SU-DHL-6 (cell line): ENCODE data around the gene CDC25B.
A peak's percentile ranks its signal among the peaks of the same experiment; 100 is the strongest.

Source experiments
- H2AFZ ChIP-seq: fragments of 200-600 bp; sonication (generic); 2 replicates; pipeline ENCODE4 v1.6.1; 2014; ENCODE audit warnings: low read depth, mild to moderate bottlenecking, moderate library complexity, mixed read lengths, antibody characterized with exemption, low read length; ENCODE audit not compliant: severe bottlenecking
- H3F3A ChIP-seq: fragments of 200-600 bp; shearing (Covaris generic); 2 replicates; pipeline ENCODE4 v1.6.0; 2016; ENCODE audit warnings: antibody characterized with exemption, mild to moderate bottlenecking; ENCODE audit not compliant: insufficient read depth
- H3K27ac ChIP-seq: fragments of 200-600 bp; sonication (generic); 2 replicates; pipeline ENCODE4 v1.5.1; 2016; ENCODE audit warnings: low read depth, mild to moderate bottlenecking, low read length, moderate library complexity, mixed read lengths
- H3K27me3 ChIP-seq: fragments of 200-600 bp; sonication (generic), shearing (Covaris generic); 2 replicates; pipeline ENCODE4 v1.6.0; 2014; ENCODE audit warnings: mild to moderate bottlenecking, low read length
- H3K36me3 ChIP-seq: fragments of 200-600 bp; sonication (generic); 2 replicates; pipeline ENCODE4 v1.6.1; 2014; ENCODE audit warnings: mild to moderate bottlenecking, low read length, mixed read lengths
- H3K4me2 ChIP-seq: fragments of 300-600, 200-600 bp; shearing (Covaris generic), sonication (generic); 2 replicates; pipeline ENCODE4 v1.6.0; 2014; ENCODE audit warnings: low read length, low read depth, mild to moderate bottlenecking; ENCODE audit not compliant: poor library complexity, severe bottlenecking
- H3K4me3 ChIP-seq: fragments of 200-600 bp; sonication (generic); 2 replicates; pipeline ENCODE4 v1.5.1; 2014; ENCODE audit warnings: antibody characterized with exemption, low read length, mild to moderate bottlenecking, mixed read lengths; ENCODE audit not compliant: insufficient read depth, poor library complexity, severe bottlenecking
- H3K79me2 ChIP-seq: fragments of 200-600 bp; sonication (generic); 2 replicates; pipeline ENCODE4 v1.6.1; 2014; ENCODE audit warnings: mild to moderate bottlenecking, low read length, moderate library complexity; ENCODE audit not compliant: insufficient read depth
- H3K9ac ChIP-seq: fragments of 200-600 bp; sonication (generic); 2 replicates; pipeline ENCODE4 v1.7.0; 2014; ENCODE audit warnings: mild to moderate bottlenecking, low read length
- H3K9me2 ChIP-seq: fragments of 200-600 bp; sonication (generic); replicated peaks from 2 replicates; pipeline ENCODE4 v1.6.1; 2014; ENCODE audit warnings: low read length; ENCODE audit not compliant: insufficient read depth
- H3K9me3 ChIP-seq: fragments of 200-600 bp; sonication (generic); 2 replicates; pipeline ENCODE4 v1.6.1; 2014; ENCODE audit warnings: low read length, mixed read lengths; ENCODE audit not compliant: insufficient read depth
- H4K20me1 ChIP-seq: fragments of 200-600 bp; sonication (generic); 2 replicates; pipeline ENCODE4 v1.6.1; 2014; ENCODE audit warnings: low read depth, mild to moderate bottlenecking, antibody characterized with exemption, low read length, moderate library complexity, mixed read lengths
- EZH2phosphoT487 ChIP-seq: fragments of 200-600 bp; sonication (generic), shearing (Covaris generic); conservative IDR thresholded peaks from 2 replicates; pipeline ENCODE4 v1.6.1; 2018; ENCODE audit warnings: mild to moderate bottlenecking, antibody characterized with exemption, low read length, moderate library complexity, mixed read lengths
- TF ChIP-seq, protein P1 (sequence below): fragments of 200-600 bp; sonication (generic); IDR thresholded peaks from one replicate; pipeline ENCODE4 v1.5.1; 2017; ENCODE audit warnings: antibody characterized with exemption, mild to moderate bottlenecking, low read length, moderate library complexity; ENCODE audit not compliant: insufficient read depth, poor library complexity, severe bottlenecking

Gene CDC25B

DNA sequence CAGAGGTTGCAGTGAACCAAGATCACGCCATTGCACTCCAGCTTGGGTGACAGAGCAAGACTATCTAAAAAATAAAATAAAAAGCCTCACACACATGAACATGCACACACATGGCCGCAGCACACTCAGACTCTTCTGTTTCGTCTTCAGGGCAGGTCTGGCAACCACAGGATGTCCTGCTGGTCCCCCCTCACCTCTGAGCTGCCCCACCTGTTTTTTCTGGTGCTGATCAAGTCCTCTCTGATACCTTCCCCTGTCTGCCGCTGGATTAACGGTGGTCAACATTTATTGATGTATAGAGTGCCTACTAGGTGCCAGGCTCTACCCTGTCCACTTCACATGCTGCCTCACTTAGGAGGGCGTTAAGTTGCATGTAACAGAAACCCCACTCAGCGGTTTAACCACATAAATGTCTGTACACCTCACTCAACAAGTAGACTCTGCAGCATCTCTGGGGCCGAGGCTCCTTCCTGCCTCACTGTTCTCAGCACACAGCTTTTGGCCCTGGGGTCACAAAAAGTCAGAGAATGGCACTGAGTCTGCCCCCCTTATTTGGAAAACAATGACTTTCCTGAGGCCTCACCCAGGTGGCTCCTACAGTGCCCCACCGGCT lies 19.7 kb downstream of the CDC25B start:
- no peaks in the 10 kb centered on the region for H3K9me2 ChIP-seq
- H4K20me1 ChIP-seq: no peaks in the 10 kb centered on the region
- H3F3A ChIP-seq: peaks cover 5% of the 10 kb centered on the region; the same call in 1 of the 2 replicates
- H3K4me2 ChIP-seq: no peak overlapping the region
- TF ChIP-seq, protein P1, sequence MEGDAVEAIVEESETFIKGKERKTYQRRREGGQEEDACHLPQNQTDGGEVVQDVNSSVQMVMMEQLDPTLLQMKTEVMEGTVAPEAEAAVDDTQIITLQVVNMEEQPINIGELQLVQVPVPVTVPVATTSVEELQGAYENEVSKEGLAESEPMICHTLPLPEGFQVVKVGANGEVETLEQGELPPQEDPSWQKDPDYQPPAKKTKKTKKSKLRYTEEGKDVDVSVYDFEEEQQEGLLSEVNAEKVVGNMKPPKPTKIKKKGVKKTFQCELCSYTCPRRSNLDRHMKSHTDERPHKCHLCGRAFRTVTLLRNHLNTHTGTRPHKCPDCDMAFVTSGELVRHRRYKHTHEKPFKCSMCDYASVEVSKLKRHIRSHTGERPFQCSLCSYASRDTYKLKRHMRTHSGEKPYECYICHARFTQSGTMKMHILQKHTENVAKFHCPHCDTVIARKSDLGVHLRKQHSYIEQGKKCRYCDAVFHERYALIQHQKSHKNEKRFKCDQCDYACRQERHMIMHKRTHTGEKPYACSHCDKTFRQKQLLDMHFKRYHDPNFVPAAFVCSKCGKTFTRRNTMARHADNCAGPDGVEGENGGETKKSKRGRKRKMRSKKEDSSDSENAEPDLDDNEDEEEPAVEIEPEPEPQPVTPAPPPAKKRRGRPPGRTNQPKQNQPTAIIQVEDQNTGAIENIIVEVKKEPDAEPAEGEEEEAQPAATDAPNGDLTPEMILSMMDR: no peak
- TF ChIP-seq EZH2phosphoT487: no peak
- no peak overlapping the region for H3K4me3 ChIP-seq
- no peak overlapping the region for H2AFZ ChIP-seq
- H3K79me2 ChIP-seq: no peaks in the 10 kb centered on the region
- no peaks in the 10 kb centered on the region for H3K36me3 ChIP-seq
- no peak overlapping the region for H3K27ac ChIP-seq
- no peaks in the 10 kb centered on the region for H3K27me3 ChIP-seq
- H3K9ac ChIP-seq: no peak overlapping the region
- no peaks in the 10 kb centered on the region for H3K9me3 ChIP-seq

DNA sequence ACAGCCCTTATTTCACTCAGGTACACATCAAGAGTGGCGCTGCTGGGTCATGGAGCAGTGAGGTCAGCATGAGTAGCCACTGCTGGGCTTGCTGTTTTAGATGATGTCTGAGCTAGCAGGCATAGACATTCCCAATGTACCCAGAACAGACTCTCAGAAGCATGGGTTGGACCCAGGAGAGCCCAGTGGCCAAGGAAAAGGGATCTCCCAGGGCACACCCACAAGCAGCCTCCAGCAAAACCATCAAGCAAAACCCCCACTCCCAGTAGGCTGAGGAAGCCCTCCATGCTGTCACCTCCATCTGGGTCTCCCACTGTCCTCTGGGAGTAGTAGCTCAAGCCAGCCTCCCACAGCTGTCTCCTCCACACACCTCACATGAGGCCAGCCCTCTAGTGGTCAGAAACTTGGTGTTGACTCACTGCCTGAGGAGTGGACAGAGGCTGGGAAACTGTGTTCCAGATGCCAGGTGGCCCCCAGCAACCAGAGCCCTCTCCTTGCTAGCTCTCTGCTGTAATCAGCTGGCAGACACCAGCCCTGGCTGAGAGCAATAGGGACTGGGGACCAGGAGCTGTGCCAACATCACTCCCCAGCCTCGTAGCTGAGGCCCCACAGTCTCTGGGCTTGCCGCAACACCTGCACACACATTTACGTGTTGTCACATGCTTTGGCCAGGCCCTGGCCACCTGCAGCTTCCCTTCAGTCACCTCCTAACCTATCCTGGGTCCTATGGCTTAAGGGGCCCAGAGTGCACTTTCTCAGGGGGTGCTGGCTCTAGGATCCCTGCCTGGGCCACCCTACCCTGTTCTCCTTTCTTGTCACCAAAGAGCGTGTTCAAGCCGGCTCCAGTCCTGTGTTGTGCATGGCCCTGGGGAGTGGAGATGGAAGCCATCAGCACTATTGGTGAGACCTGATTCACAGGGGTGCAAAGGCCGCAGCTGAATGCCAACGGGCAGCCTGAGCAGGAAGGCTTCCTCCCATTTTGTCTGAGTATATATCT lies 22.3 kb downstream of the CDC25B start:
- no peak overlapping the region for H3K9ac ChIP-seq
- no peaks in the 10 kb centered on the region for H3K27me3 ChIP-seq
- no peak for TF ChIP-seq EZH2phosphoT487
- TF ChIP-seq, protein P1: peak; percentile 30
- H3K9me3 ChIP-seq: no peaks in the 10 kb centered on the region
- H3K4me3 ChIP-seq: no peak overlapping the region
- no peak overlapping the region for H2AFZ ChIP-seq
- H3F3A ChIP-seq: peaks cover 5% of the 10 kb centered on the region; the same call in 1 of the 2 replicates
- H4K20me1 ChIP-seq: no peaks in the 10 kb centered on the region
- no peak overlapping the region for H3K4me2 ChIP-seq
- no peaks in the 10 kb centered on the region for H3K9me2 ChIP-seq
- no peaks in the 10 kb centered on the region for H3K36me3 ChIP-seq
- H3K79me2 ChIP-seq: peaks cover 8% of the 10 kb centered on the region; the same call in 1 of the 2 replicates
- H3K27ac ChIP-seq: no peak overlapping the region

DNA sequence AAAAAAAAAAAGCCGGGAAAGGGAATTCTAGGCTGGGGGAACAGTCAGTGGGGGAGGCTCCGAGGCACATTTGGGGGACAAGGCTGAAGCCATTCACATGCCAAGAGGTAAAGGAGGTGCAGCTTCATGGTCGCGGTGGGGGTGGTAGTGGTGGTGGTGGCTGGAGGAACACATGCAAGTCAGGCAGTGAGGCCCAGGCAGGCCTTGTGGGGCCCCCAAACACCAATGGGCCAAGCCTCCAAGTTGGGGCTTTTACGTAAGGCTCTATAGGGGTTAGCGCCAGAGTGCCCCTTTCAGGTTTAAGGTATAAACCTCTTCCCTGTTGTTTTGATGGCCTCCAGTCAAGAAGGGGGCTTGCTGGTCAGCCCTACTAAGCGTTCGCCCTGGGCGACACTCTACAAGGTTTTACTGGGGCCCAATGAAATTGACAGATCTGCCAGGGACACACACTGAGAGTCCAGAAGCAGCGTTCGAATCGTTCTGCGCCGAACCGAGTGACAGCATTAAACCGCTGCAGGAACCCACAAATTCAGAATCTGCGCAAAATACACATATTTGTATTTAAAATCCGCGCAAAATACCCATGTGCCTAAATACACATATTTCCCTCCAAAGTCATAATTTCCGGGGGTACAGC lies 23.4 kb downstream of the CDC25B start:
- peak overlapping the region; percentile 76 for H3K9ac ChIP-seq
- H3K4me3 ChIP-seq: peak overlapping the region; percentile 74
- no peaks in the 10 kb centered on the region for H3K36me3 ChIP-seq
- peaks cover 5% of the 10 kb centered on the region; the same call in 1 of the 2 replicates for H3F3A ChIP-seq
- H3K79me2 ChIP-seq: peaks cover 8% of the 10 kb centered on the region; the same call in 1 of the 2 replicates
- H3K27me3 ChIP-seq: no peaks in the 10 kb centered on the region
- no peaks in the 10 kb centered on the region for H3K9me3 ChIP-seq
- H2AFZ ChIP-seq: peak overlapping the region; percentile 87
- peak overlapping the region; percentile 96 for H3K4me2 ChIP-seq
- H3K27ac ChIP-seq: peak overlapping the region; percentile 80; the same call in 1 of the 2 replicates
- no peaks in the 10 kb centered on the region for H3K9me2 ChIP-seq
- H4K20me1 ChIP-seq: no peaks in the 10 kb centered on the region
- TF ChIP-seq, protein P1: no peak
